H9 (cell line): ENCODE data around the gene TMPRSS3. TPM values are rescaled to one million over a fixed set of nuclear protein-coding genes. Genes with fewer than 3 reads are reported as not detected.

Experiments used
- DNase-seq: peaks from one replicate; pipeline ENCODE4 v3.0.0-alpha.2; 2017
- H2AFZ ChIP-seq: one replicate; pipeline ENCODE4 v1.6.1; 2013; ENCODE audit warnings: mild to moderate bottlenecking, low read length, control low read depth, moderate library complexity
- H2AK5ac ChIP-seq: 2 replicates; pipeline ENCODE4 v1.6.1; 2013; ENCODE audit warnings: low read length, control low read depth, mixed read lengths; ENCODE audit not compliant: insufficient read length
- H2BK120ac ChIP-seq: one replicate; pipeline ENCODE4 v1.6.1; 2013; ENCODE audit warnings: low read depth, mild to moderate bottlenecking, low read length, control low read depth, inconsistent platforms; ENCODE audit not compliant: poor library complexity, severe bottlenecking
- H2BK12ac ChIP-seq: 2 replicates; pipeline ENCODE4 v1.6.1; 2013; ENCODE audit warnings: low read length, control low read depth, mixed read lengths, low read depth; ENCODE audit not compliant: insufficient read length
- H2BK15ac ChIP-seq: 2 replicates; pipeline ENCODE4 v1.6.1; 2013; ENCODE audit warnings: low read depth, low read length, control low read depth
- H2BK20ac ChIP-seq: one replicate; pipeline ENCODE4 v1.6.1; 2013; ENCODE audit warnings: low read depth, mild to moderate bottlenecking, low read length, control low read depth, inconsistent platforms; ENCODE audit not compliant: poor library complexity, severe bottlenecking
- H2BK5ac ChIP-seq: 2 replicates; pipeline ENCODE4 v1.6.1; 2013; ENCODE audit warnings: low read length, control low read depth, mixed read lengths; ENCODE audit not compliant: insufficient read length
- H3K14ac ChIP-seq: 2 replicates; pipeline ENCODE4 v1.6.1; 2013; ENCODE audit warnings: low read length, control low read depth; ENCODE audit not compliant: insufficient read depth
- H3K18ac ChIP-seq: 2 replicates; pipeline ENCODE4 v1.6.1; 2013; ENCODE audit warnings: low read depth, mild to moderate bottlenecking, mixed read lengths, low read length, control low read depth; ENCODE audit not compliant: insufficient read length
- H3K23ac ChIP-seq: 2 replicates; pipeline ENCODE4 v1.6.1; 2013; ENCODE audit warnings: low read length, control low read depth, mixed read lengths, low read depth; ENCODE audit not compliant: insufficient read length
- H3K23me2 ChIP-seq: 2 replicates; pipeline ENCODE4 v1.6.1; 2013; ENCODE audit warnings: low read depth, mild to moderate bottlenecking, mixed read lengths, low read length, control low read depth; ENCODE audit not compliant: insufficient read length, poor library complexity, severe bottlenecking
- H3K27ac ChIP-seq: 2 replicates; pipeline ENCODE4 v1.5.1; 2013; ENCODE audit warnings: low read length, control low read depth, mixed read lengths, low read depth; ENCODE audit not compliant: insufficient read length
- H3K27me3 ChIP-seq: 2 replicates; pipeline ENCODE4 v1.6.1; 2013; ENCODE audit warnings: low read length, control low read depth, inconsistent platforms; ENCODE audit not compliant: insufficient read depth
- H3K4ac ChIP-seq: 2 replicates; pipeline ENCODE4 v1.6.1; 2013; ENCODE audit warnings: low read depth, mild to moderate bottlenecking, control low read depth, inconsistent platforms, low read length, moderate library complexity
- H3K4me1 ChIP-seq: 2 replicates; pipeline ENCODE4 v1.6.1; 2013; ENCODE audit warnings: low read length, control low read depth, inconsistent platforms; ENCODE audit not compliant: insufficient read depth
- H3K4me2 ChIP-seq: 2 replicates; pipeline ENCODE4 v1.6.1; 2013; ENCODE audit warnings: low read length, control low read depth, mixed read lengths; ENCODE audit not compliant: insufficient read length, insufficient read depth
- H3K56ac ChIP-seq: 2 replicates; pipeline ENCODE4 v1.6.1; 2013; ENCODE audit warnings: low read depth, mild to moderate bottlenecking, mixed read lengths, low read length, control low read depth; ENCODE audit not compliant: insufficient read length
- H3K79me1 ChIP-seq: 2 replicates; pipeline ENCODE4 v1.6.1; 2013; ENCODE audit warnings: low read depth, mild to moderate bottlenecking, moderate library complexity, low read length, control low read depth, inconsistent platforms; ENCODE audit not compliant: insufficient read depth, poor library complexity, severe bottlenecking
- H3K79me2 ChIP-seq: 2 replicates; pipeline ENCODE4 v1.6.1; 2013; ENCODE audit warnings: low read length, control low read depth, inconsistent platforms; ENCODE audit not compliant: insufficient read depth
- H3K9ac ChIP-seq: 2 replicates; pipeline ENCODE4 v1.6.1; 2013; ENCODE audit warnings: low read length, control low read depth, mixed read lengths; ENCODE audit not compliant: insufficient read length; ENCODE audit errors: extremely low read depth
- H3K9me3 ChIP-seq: one replicate; pipeline ENCODE4 v1.6.1; 2013; ENCODE audit warnings: low read depth, low read length, inconsistent platforms; ENCODE audit not compliant: control insufficient read depth
- H3T11ph ChIP-seq: one replicate; pipeline ENCODE4 v1.6.1; 2013; ENCODE audit warnings: mild to moderate bottlenecking, low read length, control low read depth, inconsistent platforms
- H4K20me1 ChIP-seq: one replicate; pipeline ENCODE4 v1.6.1; 2013; ENCODE audit not compliant: control insufficient read depth, insufficient read length, insufficient read depth
- H4K5ac ChIP-seq: 2 replicates; pipeline ENCODE4 v1.6.1; 2013; ENCODE audit warnings: low read depth, mild to moderate bottlenecking, mixed read lengths, low read length, control low read depth; ENCODE audit not compliant: insufficient read length
- H4K8ac ChIP-seq: replicated peaks from 2 replicates; pipeline ENCODE4 v1.6.1; 2013; ENCODE audit warnings: low read length, control low read depth, mixed read lengths, low read depth; ENCODE audit not compliant: insufficient read length
- H4K91ac ChIP-seq: 2 replicates; pipeline ENCODE4 v1.6.1; 2013; ENCODE audit warnings: low read depth, mild to moderate bottlenecking, moderate library complexity, mixed read lengths, low read length, control low read depth; ENCODE audit not compliant: insufficient read length
- H3K27ac Mint-ChIP-seq, 3 experiments: 2 replicates in 2 of 3; 3 replicates in 1 of 3; pipeline ENCODE4 v1.8.0; 2020 to 2021; ENCODE audit warnings: mixed read lengths in 3 of 3, mild to moderate bottlenecking in 1 of 3, moderate library complexity in 1 of 3
- H3K27me3 Mint-ChIP-seq: 2 replicates; pipeline ENCODE4 v1.8.0; 2021; ENCODE audit warnings: low read depth, mild to moderate bottlenecking, moderate library complexity, mixed read lengths
- H3K36me3 Mint-ChIP-seq, 3 experiments: 2 replicates in 2 of 3; 3 replicates in 1 of 3; pipeline ENCODE4 v1.8.0; 2020 to 2021; ENCODE audit warnings: low read depth in 3 of 3, mixed read lengths in 3 of 3; ENCODE audit not compliant: insufficient read depth in 1 of 3
- H3K4me1 Mint-ChIP-seq, 2 experiments: 2 replicates each; pipeline ENCODE4 v1.8.0; 2020; ENCODE audit warnings: mixed read lengths in 2 of 2
- H3K4me3 Mint-ChIP-seq, 2 experiments: 2 replicates in 1 of 2; 3 replicates in 1 of 2; pipeline ENCODE4 v1.8.0; 2020 to 2021; ENCODE audit warnings: mild to moderate bottlenecking in 2 of 2, mixed read lengths in 2 of 2, moderate library complexity in 1 of 2
- H3K9me3 Mint-ChIP-seq, 2 experiments: 2 replicates in 1 of 2; 3 replicates in 1 of 2; pipeline ENCODE4 v1.8.0; 2020; ENCODE audit warnings: mild to moderate bottlenecking in 2 of 2, mixed read lengths in 2 of 2, moderate library complexity in 1 of 2
- WGBS: extraction: QIAGEN DNeasy Blood & Tissue Kit; methylation state at CpG from one replicate; pipeline ENCODE4 v1.1.7; 2013; ENCODE audit warnings: missing lambda C conversion rate, low lambda C conversion rate, mixed read lengths; ENCODE audit not compliant: insufficient read length; ENCODE audit errors: extremely low coverage; 5-methylcytosine and 5-hydroxymethylcytosine counted together
- total RNA-seq: library from RNA; stranded (reverse); gene quantifications from 2 replicates; pipeline ENCODE4 v1.2.1, GENCODE V29; 2021
- TF ChIP-seq, protein P1 (sequence below): fragments of 200-600 bp; sonication (generic); conservative IDR thresholded peaks from 3 replicates; pipeline ENCODE4 v1.8.0; 2021; ENCODE audit warnings: antibody characterized with exemption, mild to moderate bottlenecking

The TMPRSS3 gene
- total RNA-seq, 1 experiment from 2014 or later, result 0.31 TPM

DNA sequence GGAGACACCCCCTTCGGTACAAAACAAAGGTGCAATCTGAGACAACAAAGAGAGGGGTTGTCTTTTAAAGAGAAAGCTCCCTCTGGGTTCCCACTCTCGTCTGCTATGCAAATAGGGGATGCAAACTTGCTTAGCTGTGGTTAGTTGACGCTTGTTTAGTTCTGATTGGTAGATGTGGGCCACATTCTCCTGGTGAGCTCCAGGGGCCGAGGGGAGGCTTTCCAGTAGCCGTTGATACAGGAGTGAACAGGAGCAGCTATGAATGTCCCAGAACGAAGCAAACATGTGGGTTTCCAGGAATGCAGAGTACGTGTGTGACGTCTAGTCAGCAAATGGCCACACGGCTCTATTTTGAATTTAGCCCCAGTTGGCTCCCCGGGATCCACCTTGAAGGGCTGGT is 59.8 kb downstream of the TMPRSS3 start:
- Histone ChIP-seq H4K91ac (no peak overlapping the region), H3K9me3 (peaks cover 12% of the 10 kb centered on the region), H4K5ac (no peak overlapping the region), H3K4me2 (peak overlapping the region; percentile 41), H3K79me2 (no peaks in the 10 kb centered on the region), H3K9ac (peak overlapping the region; percentile 70), H2BK15ac (no peak overlapping the region), H2AFZ (no peak overlapping the region), H2BK12ac (no peak overlapping the region), H2BK20ac (no peak overlapping the region), H4K20me1 (no peaks in the 10 kb centered on the region), H2BK120ac (no peak overlapping the region), H3K14ac (no peak overlapping the region; the same call in 1 of the 2 replicates), H3K4ac (no peak overlapping the region), H3K27me3 (no peaks in the 10 kb centered on the region), H3K23ac (no peak overlapping the region), H3K79me1 (no peaks in the 10 kb centered on the region), H3K4me1 (no peaks in the 10 kb centered on the region; the same call in 1 of the 2 replicates), H2BK5ac (peak overlapping the region; percentile 20), H3T11ph (peak overlapping the region; percentile 80), H3K23me2 (no peaks in the 10 kb centered on the region), H3K56ac (no peak overlapping the region), H2AK5ac (no peak overlapping the region), H3K18ac (peak overlapping the region; percentile 61), H4K8ac (no peak overlapping the region), H3K27ac (peak overlapping the region; percentile 69)
- peaks cover 34% of the 10 kb centered on the region in 2 experiments for H3K4me1 Mint-ChIP-seq
- H3K36me3 Mint-ChIP-seq, result peaks cover 9 to 17% (median 10%) of the 10 kb centered on the region in 3 experiments; a peak in 6 of 7 replicates
- TF ChIP-seq, protein P1, sequence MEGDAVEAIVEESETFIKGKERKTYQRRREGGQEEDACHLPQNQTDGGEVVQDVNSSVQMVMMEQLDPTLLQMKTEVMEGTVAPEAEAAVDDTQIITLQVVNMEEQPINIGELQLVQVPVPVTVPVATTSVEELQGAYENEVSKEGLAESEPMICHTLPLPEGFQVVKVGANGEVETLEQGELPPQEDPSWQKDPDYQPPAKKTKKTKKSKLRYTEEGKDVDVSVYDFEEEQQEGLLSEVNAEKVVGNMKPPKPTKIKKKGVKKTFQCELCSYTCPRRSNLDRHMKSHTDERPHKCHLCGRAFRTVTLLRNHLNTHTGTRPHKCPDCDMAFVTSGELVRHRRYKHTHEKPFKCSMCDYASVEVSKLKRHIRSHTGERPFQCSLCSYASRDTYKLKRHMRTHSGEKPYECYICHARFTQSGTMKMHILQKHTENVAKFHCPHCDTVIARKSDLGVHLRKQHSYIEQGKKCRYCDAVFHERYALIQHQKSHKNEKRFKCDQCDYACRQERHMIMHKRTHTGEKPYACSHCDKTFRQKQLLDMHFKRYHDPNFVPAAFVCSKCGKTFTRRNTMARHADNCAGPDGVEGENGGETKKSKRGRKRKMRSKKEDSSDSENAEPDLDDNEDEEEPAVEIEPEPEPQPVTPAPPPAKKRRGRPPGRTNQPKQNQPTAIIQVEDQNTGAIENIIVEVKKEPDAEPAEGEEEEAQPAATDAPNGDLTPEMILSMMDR, result no peak
- peaks cover 5% of the 10 kb centered on the region for H3K27me3 Mint-ChIP-seq
- H3K9me3 Mint-ChIP-seq, result peaks cover 13 to 18% of the 10 kb centered on the region in 2 experiments
- WGBS, result no CpG with 5 or more reads among the region's 10 CpGs
- H3K4me3 Mint-ChIP-seq, result peak overlapping the region; percentile 40 to 46; a peak in 3 of 5 replicates
- DNase-seq, result peak; percentile 85
- peak overlapping the region; percentile 94 to 98 (median 97) for H3K27ac Mint-ChIP-seq
